GM12878 (cell line): ENCODE data around the gene ASXL2. TPM values are rescaled to one million over a fixed set of nuclear protein-coding genes. Genes with fewer than 3 reads are reported as not detected.
A peak's percentile ranks its signal among the peaks of the same experiment; 100 is the strongest.

ENCODE experiments used
- ATAC-seq: fragments of 200-7000 bp; cut with Tn5 transposase; 3 replicates; pipeline ENCODE4 v1.9.1; 2020; ENCODE audit warnings: mild to moderate bottlenecking, moderate library complexity
- BruUV-seq: library from RNA; stranded (reverse); fragments of 400-500 nt; replicated peaks from 2 replicates; lab custom pipeline; 2021; lab: Mats Ljungman, UMichigan
- CTCF ChIA-PET: fragments of 300-600 bp; sonication (Branson Sonifier 250); formaldehyde crosslinking; extraction: SDS; loops from one replicate; lab custom pipeline; 2021; ENCODE audit warnings: inconsistent platforms; lab: Yijun Ruan, JAX
- POLR2A ChIA-PET: fragments of 350-600 bp; formaldehyde crosslinking; extraction: SDS; loops from one replicate; lab custom pipeline; 2021; ENCODE audit warnings: inconsistent platforms; lab: Charles Lee
- RAD21 ChIA-PET: fragments of 300-600 bp; sonication (Branson Sonifier 250); formaldehyde crosslinking; loops from one replicate; lab custom pipeline; 2023; ENCODE audit warnings: antibody characterized with exemption; ENCODE audit not compliant: unreplicated experiment; lab: Charles Lee
- SMC1A ChIA-PET: fragments of 300-600 bp; sonication (Branson Sonifier 250); formaldehyde crosslinking; loops from one replicate; lab custom pipeline; 2023; ENCODE audit not compliant: unreplicated experiment, uncharacterized antibody; lab: Charles Lee
- DNase-seq: peaks from one replicate; pipeline ENCODE4 v3.0.0-alpha.2; 2011; ENCODE audit warnings: low read depth, low spot score
- FAIRE-seq: peaks from 3 replicates; lab custom pipeline; 2011; peaks lifted over from hg19 to GRCh38; lab: Jason Lieb, UNC
- H2AFZ ChIP-seq: 2 replicates; pipeline ENCODE4 v1.6.0; 2011; ENCODE audit warnings: low read depth, low read length, control low read depth; ENCODE audit not compliant: control insufficient read depth
- H3K27ac ChIP-seq: 2 replicates; pipeline ENCODE4 v1.5.1; 2011; ENCODE audit warnings: control low read depth; ENCODE audit not compliant: control insufficient read depth, insufficient read depth
- H3K27me3 ChIP-seq, 2 experiments: replicated peaks in 1 of 2; 2 replicates each; pipeline versions ENCODE4 v1.6.0 to v1.6.1; 2011; ENCODE audit warnings: low read length in 1 of 2; ENCODE audit not compliant: control insufficient read depth in 2 of 2, insufficient read depth in 2 of 2
- H3K36me3 ChIP-seq, 2 experiments: 2 replicates each; pipeline ENCODE4 v1.5.1; 2011; ENCODE audit warnings: low read length in 1 of 2; ENCODE audit not compliant: control insufficient read depth in 2 of 2, insufficient read depth in 2 of 2
- H3K4me1 ChIP-seq: 2 replicates; pipeline ENCODE4 v1.6.1; 2011; ENCODE audit warnings: mild to moderate bottlenecking, low read length, moderate library complexity, mixed read lengths; ENCODE audit not compliant: control insufficient read depth, insufficient read depth
- H3K4me2 ChIP-seq: 2 replicates; pipeline ENCODE4 v1.6.0; 2011; ENCODE audit warnings: control low read depth; ENCODE audit not compliant: control insufficient read depth, insufficient read depth
- H3K4me3 ChIP-seq: fragments of 200-600 bp; sonication (generic); 2 replicates; pipeline ENCODE4 v1.5.1; 2016
- H3K79me2 ChIP-seq: 2 replicates; pipeline ENCODE4 v1.6.0; 2011; ENCODE audit warnings: low read length; ENCODE audit not compliant: control insufficient read depth, insufficient read depth
- H3K9ac ChIP-seq: 2 replicates; pipeline ENCODE4 v1.8.0; 2011; ENCODE audit warnings: low read length, control low read depth, mixed read lengths; ENCODE audit not compliant: control insufficient read depth, insufficient read depth
- H3K9me3 ChIP-seq: replicated peaks from 3 replicates; pipeline ENCODE4 v1.5.1; 2011; ENCODE audit warnings: mild to moderate bottlenecking, low read length; ENCODE audit not compliant: control insufficient read depth, insufficient read depth
- H4K20me1 ChIP-seq: 2 replicates; pipeline ENCODE4 v1.6.0; 2011; ENCODE audit not compliant: control insufficient read depth, insufficient read depth
- CBFB ChIP-seq: IDR thresholded peaks from 2 replicates; pipeline ENCODE4 v1.6.1; 2016; ENCODE audit warnings: antibody characterized with exemption, low read depth
- CHD1 ChIP-seq: IDR thresholded peaks from 2 replicates; pipeline ENCODE4 v1.6.1; 2012; ENCODE audit warnings: low read depth, low read length, improper control_type of control experiment
- CREB1 ChIP-seq: IDR thresholded peaks from 2 replicates; pipeline ENCODE4 v1.6.1; 2012; ENCODE audit warnings: low read depth, mild to moderate bottlenecking, inconsistent platforms
- KDM1A ChIP-seq: fragments of 200-600 bp; sonication (generic); IDR thresholded peaks from 2 replicates; pipeline ENCODE4 v1.6.1; 2016; ENCODE audit warnings: borderline replicate concordance
- MTA2 ChIP-seq: fragments of 450-650 bp; IDR thresholded peaks from 2 replicates; pipeline ENCODE4 v1.6.1; 2016; ENCODE audit warnings: low read depth, mild to moderate bottlenecking, moderate library complexity
- NBN ChIP-seq: fragments of 450-650 bp; IDR thresholded peaks from 2 replicates; pipeline ENCODE4 v1.6.1; 2016
- NR2F1 ChIP-seq: fragments of 450-650 bp; conservative IDR thresholded peaks from 2 replicates; pipeline ENCODE4 v1.6.1; 2017; ENCODE audit warnings: mild to moderate bottlenecking
- PML ChIP-seq: IDR thresholded peaks from 2 replicates; pipeline ENCODE4 v1.6.1; 2012; ENCODE audit warnings: low read length, inconsistent platforms
- RAD51 ChIP-seq: fragments of 450-650 bp; IDR thresholded peaks from 2 replicates; pipeline ENCODE4 v1.6.1; 2016; ENCODE audit warnings: moderate library complexity, mild to moderate bottlenecking, inconsistent platforms
- RUNX3 ChIP-seq: IDR thresholded peaks from 2 replicates; pipeline ENCODE4 v1.6.1; 2012; ENCODE audit warnings: low read length, inconsistent platforms
- SP1 ChIP-seq: IDR thresholded peaks from one replicate; pipeline ENCODE4 v1.6.1; 2011; ENCODE audit warnings: low read depth, low read length
- SPI1 ChIP-seq: IDR thresholded peaks from 2 replicates; pipeline ENCODE4 v1.6.1; 2011; ENCODE audit warnings: low read depth, mild to moderate bottlenecking, low read length, moderate library complexity, borderline replicate concordance; ENCODE audit not compliant: insufficient read depth
- ZNF384 ChIP-seq: IDR thresholded peaks from 2 replicates; pipeline ENCODE4 v1.6.1; 2012; ENCODE audit warnings: low read depth, mild to moderate bottlenecking, low read length, improper control_type of control experiment, borderline replicate concordance
- WGBS: methylation state at CpG from one replicate; pipeline ENCODE4 v1.1.6; 2016; ENCODE audit warnings: low lambda C conversion rate; ENCODE audit not compliant: insufficient replicate concordance, insufficient coverage; ENCODE audit errors: missing lambda C conversion rate; 5-methylcytosine and 5-hydroxymethylcytosine counted together
- in situ Hi-C: fragments of 300-500 bp; cut with MboI; formaldehyde crosslinking; loops from 9 replicates; pipeline ENCODE4 v1.14.3; 2018; ENCODE audit warnings: mixed read lengths
- intact Hi-C: fragments of 100-400 bp; cut with micrococcal nuclease; formaldehyde crosslinking; loops from one replicate; pipeline ENCODE4 v1.14.2; 2022; ENCODE audit not compliant: unreplicated experiment
- polyA plus RNA-seq, 11 experiments: library from polyadenylated mRNA; depleted of rRNA in 4 of 11; unstranded in 6 of 11; stranded (reverse) in 5 of 11; fragments of >200 nt; fragmentation: Nextera tagmentation in 4 of 11; fragmentation: Illumina TruSeq in 1 of 11; extraction: Ambion mirVana in 4 of 11; extraction: Trizol in 1 of 11; gene quantifications; 1 replicate in 1 of 11; 2 replicates in 10 of 11; pipeline versions ENCODE4 v1.2.1 to v1.2.3, GENCODE V29; 2011 to 2016; ENCODE audit warnings: inconsistent platforms in 2 of 11, missing spikeins in 2 of 11, low read depth in 1 of 11
- total RNA-seq, 4 experiments: library from RNA; depleted of rRNA in 3 of 4; stranded (reverse); fragments of >200 nt in 3 of 4; fragmentation: Illumina TruSeq in 1 of 4; extraction: Trizol in 1 of 4; gene quantifications; 2 replicates each; pipeline versions ENCODE4 v1.2.1 to v1.2.3, GENCODE V29; 2013 to 2021
- TF ChIP-seq, protein P1 (sequence below): fragments of 450-650 bp; IDR thresholded peaks from 2 replicates; pipeline ENCODE4 v1.6.1; 2017; ENCODE audit warnings: mild to moderate bottlenecking
- TF ChIP-seq, protein P2 (sequence below): fragments of 450-650 bp; IDR thresholded peaks from 2 replicates; pipeline ENCODE4 v1.6.1; 2017; ENCODE audit warnings: mild to moderate bottlenecking, low read depth, inconsistent platforms; ENCODE audit not compliant: poor library complexity, severe bottlenecking
- TF ChIP-seq, protein P3 (sequence below): IDR thresholded peaks from 2 replicates; pipeline ENCODE4 v1.6.1; 2011; ENCODE audit warnings: borderline replicate concordance, low read depth, mild to moderate bottlenecking, moderate library complexity, low read length; ENCODE audit not compliant: insufficient read depth, poor library complexity, severe bottlenecking

Gene ASXL2
- total and polyA plus RNA-seq, 10 of the 15 experiments (the other 5 are each of a cell fraction or from before 2014, with no cell fraction given): 1.3 to 17.7 (median 5.5) TPM

DNA sequence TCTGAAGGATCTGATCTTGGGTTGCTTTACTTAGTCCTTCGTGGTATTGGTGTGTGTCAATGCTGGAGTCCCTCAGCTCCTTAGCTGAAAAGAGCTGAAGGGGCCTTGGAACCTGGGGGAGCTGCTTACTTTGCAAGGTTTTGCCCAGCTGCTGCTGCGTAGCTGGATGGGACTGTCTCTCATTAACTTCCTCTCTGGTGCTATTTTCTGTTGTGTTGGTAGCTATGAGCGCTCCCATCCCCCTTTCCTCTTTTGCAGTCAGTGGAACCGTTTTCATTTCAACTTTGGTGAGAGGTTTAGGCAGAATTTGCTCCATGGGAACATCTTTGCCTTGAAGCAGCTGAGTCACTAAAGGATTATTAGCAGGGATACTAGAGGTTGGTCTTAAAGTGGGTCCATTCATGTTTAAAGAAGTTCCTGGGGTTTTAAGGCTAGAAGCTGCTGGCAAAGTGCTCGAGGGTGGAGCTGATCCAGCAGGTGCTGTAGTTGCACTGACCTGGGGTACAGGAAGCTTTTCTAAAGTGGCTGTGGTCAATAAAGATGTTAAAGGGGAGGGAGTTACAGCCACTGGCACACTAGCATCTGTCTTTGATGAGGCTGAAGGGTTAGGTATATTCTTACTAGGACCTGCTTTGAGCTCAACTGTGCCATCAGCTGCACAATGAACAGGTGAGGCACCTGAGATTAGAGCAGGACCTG is 135.0 kb downstream of the ASXL2 start:
- Histone ChIP-seq H3K4me3 (no peak overlapping the region), H2AFZ (no peak overlapping the region), H3K4me2 (peak overlapping the region; percentile 41; the same call in 1 of the 2 replicates), H3K9ac (no peak overlapping the region), H3K9me3 (no peaks in the 10 kb centered on the region), H3K27ac (no peak overlapping the region; the same call in 1 of the 2 replicates), H3K4me1 (peaks cover 13% of the 10 kb centered on the region), H4K20me1 (no peaks in the 10 kb centered on the region), H3K79me2 (no peaks in the 10 kb centered on the region), H3K36me3 (peaks cover 9 to 14% of the 10 kb centered on the region in 2 experiments), H3K27me3 (no peaks in the 10 kb centered on the region)
- intact Hi-C loops (no loop called here), in situ Hi-C loops (no loop called here)
- no peak for FAIRE-seq
- no peak for ATAC-seq
- DNase-seq: peak; percentile 5
- ChIA-PET POLR2A (interaction anchor here (0.5 to 1.3 kb wide), 2 partner anchors 10 to 606 kb away, joined by 3 to 5 read pairs; no protein-coding TSS in a partner anchor), SMC1A (interaction anchor here (0.6 kb wide), 1 partner anchor 8 kb away, joined by 3 read pairs; no protein-coding TSS in a partner anchor), RAD21 (no interaction called here), CTCF (interaction anchor here (0.8 to 1.5 kb wide), 2 partner anchors 135 to 671 kb away, joined by 3 to 5 read pairs; no protein-coding TSS in a partner anchor)
- no TSS peak for BruUV-seq
- TF ChIP-seq SP1 (no peak), NR2F1 (no peak), MTA2 (no peak), CBFB (no peak), KDM1A (no peak), RUNX3 (peak; percentile 36; the same call in 1 of the 2 replicates), NBN (no peak), PML (no peak), RAD51 (no peak), ZNF384 (no peak), CREB1 (no peak), SPI1 (peak; percentile 43), CHD1 (no peak)
- TF ChIP-seq, protein P1, sequence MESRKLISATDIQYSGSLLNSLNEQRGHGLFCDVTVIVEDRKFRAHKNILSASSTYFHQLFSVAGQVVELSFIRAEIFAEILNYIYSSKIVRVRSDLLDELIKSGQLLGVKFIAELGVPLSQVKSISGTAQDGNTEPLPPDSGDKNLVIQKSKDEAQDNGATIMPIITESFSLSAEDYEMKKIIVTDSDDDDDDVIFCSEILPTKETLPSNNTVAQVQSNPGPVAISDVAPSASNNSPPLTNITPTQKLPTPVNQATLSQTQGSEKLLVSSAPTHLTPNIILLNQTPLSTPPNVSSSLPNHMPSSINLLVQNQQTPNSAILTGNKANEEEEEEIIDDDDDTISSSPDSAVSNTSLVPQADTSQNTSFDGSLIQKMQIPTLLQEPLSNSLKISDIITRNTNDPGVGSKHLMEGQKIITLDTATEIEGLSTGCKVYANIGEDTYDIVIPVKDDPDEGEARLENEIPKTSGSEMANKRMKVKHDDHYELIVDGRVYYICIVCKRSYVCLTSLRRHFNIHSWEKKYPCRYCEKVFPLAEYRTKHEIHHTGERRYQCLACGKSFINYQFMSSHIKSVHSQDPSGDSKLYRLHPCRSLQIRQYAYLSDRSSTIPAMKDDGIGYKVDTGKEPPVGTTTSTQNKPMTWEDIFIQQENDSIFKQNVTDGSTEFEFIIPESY: no peak
- TF ChIP-seq, protein P2, sequence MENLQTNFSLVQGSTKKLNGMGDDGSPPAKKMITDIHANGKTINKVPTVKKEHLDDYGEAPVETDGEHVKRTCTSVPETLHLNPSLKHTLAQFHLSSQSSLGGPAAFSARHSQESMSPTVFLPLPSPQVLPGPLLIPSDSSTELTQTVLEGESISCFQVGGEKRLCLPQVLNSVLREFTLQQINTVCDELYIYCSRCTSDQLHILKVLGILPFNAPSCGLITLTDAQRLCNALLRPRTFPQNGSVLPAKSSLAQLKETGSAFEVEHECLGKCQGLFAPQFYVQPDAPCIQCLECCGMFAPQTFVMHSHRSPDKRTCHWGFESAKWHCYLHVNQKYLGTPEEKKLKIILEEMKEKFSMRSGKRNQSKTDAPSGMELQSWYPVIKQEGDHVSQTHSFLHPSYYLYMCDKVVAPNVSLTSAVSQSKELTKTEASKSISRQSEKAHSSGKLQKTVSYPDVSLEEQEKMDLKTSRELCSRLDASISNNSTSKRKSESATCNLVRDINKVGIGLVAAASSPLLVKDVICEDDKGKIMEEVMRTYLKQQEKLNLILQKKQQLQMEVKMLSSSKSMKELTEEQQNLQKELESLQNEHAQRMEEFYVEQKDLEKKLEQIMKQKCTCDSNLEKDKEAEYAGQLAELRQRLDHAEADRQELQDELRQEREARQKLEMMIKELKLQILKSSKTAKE: no peak
- TF ChIP-seq, protein P3, sequence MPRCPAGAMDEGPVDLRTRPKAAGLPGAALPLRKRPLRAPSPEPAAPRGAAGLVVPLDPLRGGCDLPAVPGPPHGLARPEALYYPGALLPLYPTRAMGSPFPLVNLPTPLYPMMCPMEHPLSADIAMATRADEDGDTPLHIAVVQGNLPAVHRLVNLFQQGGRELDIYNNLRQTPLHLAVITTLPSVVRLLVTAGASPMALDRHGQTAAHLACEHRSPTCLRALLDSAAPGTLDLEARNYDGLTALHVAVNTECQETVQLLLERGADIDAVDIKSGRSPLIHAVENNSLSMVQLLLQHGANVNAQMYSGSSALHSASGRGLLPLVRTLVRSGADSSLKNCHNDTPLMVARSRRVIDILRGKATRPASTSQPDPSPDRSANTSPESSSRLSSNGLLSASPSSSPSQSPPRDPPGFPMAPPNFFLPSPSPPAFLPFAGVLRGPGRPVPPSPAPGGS: no peak
- WGBS: 25% methylated on average over 5 of the region's 5 CpGs
